Fibroblast of pulmonary artery (primary cell): ENCODE data around the gene NPIPB8.
"Not testable (repeated sequence)": the region's sequence is repeated elsewhere in the genome, so short reads cannot be mapped to it uniquely, and the experiment has no call there.

Experiments
- DNase-seq: peaks from one replicate; pipeline ENCODE4 v3.0.0-alpha.2; 2010; ENCODE audit warnings: low read depth
- H3K4me3 ChIP-seq: replicated peaks from 2 replicates; pipeline ENCODE4 v1.5.1; 2011; ENCODE audit warnings: low read depth, mild to moderate bottlenecking, control low read depth, low read length, moderate library complexity
- CTCF ChIP-seq: IDR thresholded peaks from 2 replicates; pipeline ENCODE4 v1.5.1; 2011; ENCODE audit warnings: mild to moderate bottlenecking, control low read depth, low read length, inconsistent platforms; ENCODE audit errors: missing control alignments

The NPIPB8 gene

GRCh38 chr16:28637765-28638164 is at the start of gene NPIPB8:
TSS of gene NPIPB8 (plus strand) at chr16:28638065. CDS start at chr16:28638361, 296 bp downstream.
- DNase-seq, H3K4me3 ChIP-seq: not testable (repeated sequence)

GRCh38 chr16:28589069-28589468 is 48.8 kb upstream of the NPIPB8 start:
- no peak for TF ChIP-seq CTCF
- DNase-seq = no peak
- H3K4me3 ChIP-seq = no peak overlapping the region

- H3K4me3 ChIP-seq = no peak overlapping the region
- DNase-seq = no peak
- no peak for TF ChIP-seq CTCF
These were observed 47.9 kb upstream of the NPIPB8 start for GRCh38 chr16:28589930-28590329.

GRCh38 chr16:28590384-28591340 is 47.2 kb upstream of the NPIPB8 start:
- no peak for TF ChIP-seq CTCF
- DNase-seq = no peak
- no peak overlapping the region for H3K4me3 ChIP-seq

- no peak for DNase-seq
- TF ChIP-seq CTCF = no peak
- H3K4me3 ChIP-seq = no peak overlapping the region
These were observed 46.5 kb upstream of the NPIPB8 start for GRCh38 chr16:28591355-28591754.

GRCh38 chr16:28592511-28592910 is 45.4 kb upstream of the NPIPB8 start:
- DNase-seq = no peak
- no peak for TF ChIP-seq CTCF
- H3K4me3 ChIP-seq = no peak overlapping the region

- H3K4me3 ChIP-seq = no peak overlapping the region
- DNase-seq = no peak
- TF ChIP-seq CTCF = no peak
These were observed 44.8 kb upstream of the NPIPB8 start for GRCh38 chr16:28592979-28593553.

- DNase-seq, H3K4me3 ChIP-seq: not testable (repeated sequence)
These were observed 42.4 kb upstream of the NPIPB8 start for GRCh38 chr16:28595451-28595850.
